ENCODE data around the gene PARD3.

GRCh38 chr10:34187201-34187600 is 627.9 kb downstream of the PARD3 start:
- TF ChIP-seq SREBF1 (IDR thresholded peaks at IDR 0.05; ENCODE audit: low read length) (no peak), ATF2 (IDR thresholded peaks at IDR 0.05; ENCODE audit: low read length) (no peak), EZH2 (IDR thresholded peaks at IDR 0.05; ENCODE audit: borderline replicate concordance, control insufficient read depth, low read depth, low read length) (no peak), IRF5 (IDR thresholded peaks at IDR 0.05; ENCODE audit: borderline replicate concordance) (no peak), MTA2 (IDR thresholded peaks at IDR 0.05; ENCODE audit: low read depth) (no peak), CTCF (IDR thresholded peaks at IDR 0.05 in 2 of 3, conservative IDR thresholded peaks at IDR 0.05 in 1 of 3; ENCODE audit: control insufficient read depth in 2 of 3, extremely low read depth in 1 of 3, insufficient read depth in 1 of 3, low read depth in 3 of 3, low read length in 3 of 3) (no peak), ZBTB4 (CRISPR knock-in tag; IDR thresholded peaks at IDR 0.05) (no peak), ZNF274 (IDR thresholded peaks at IDR 0.05; ENCODE audit: insufficient read depth, insufficient read length) (no peak), TAF1 (IDR thresholded peaks at IDR 0.05; ENCODE audit: borderline replicate concordance, low read depth, low read length) (no peak)

All from GM12878 (cell line).